ENCODE measurements around the gene LRSAM1. TPM values are rescaled to one million over a fixed set of nuclear protein-coding genes. Genes with fewer than 3 reads are reported as not detected.

The LRSAM1 gene
- total and polyA plus RNA-seq, 2 of the 8 experiments (the other 6 are each of a cell fraction or from before 2014, with no cell fraction given), result 9.7 to 18.3 TPM

GRCh38 chr9:127474592-127474991 is 23.3 kb downstream of the LRSAM1 start (continued):
- TF ChIP-seq CHD7 (IDR thresholded peaks at IDR 0.05; ENCODE audit: insufficient replicate concordance, low read length) (no peak), SIX5 (IDR thresholded peaks at IDR 0.05; ENCODE audit: low read depth, low read length) (no peak), RAD21 (IDR thresholded peaks at IDR 0.05 in 1 of 2, conservative IDR thresholded peaks at IDR 0.05 in 1 of 2; ENCODE audit: low read depth in 2 of 2, low read length in 2 of 2) (no peak), POLR2A (IDR thresholded peaks at IDR 0.05; ENCODE audit: control extremely low read depth in 1 of 2, low read depth in 2 of 2, low read length in 2 of 2) (no peak), SIRT6 (IDR thresholded peaks at IDR 0.05; ENCODE audit: low read length) (no peak), EGR1 (IDR thresholded peaks at IDR 0.05; ENCODE audit: borderline replicate concordance, low read depth, low read length) (no peak), TEAD4 (IDR thresholded peaks at IDR 0.05; ENCODE audit: low read depth, low read length) (no peak), YY1 (IDR thresholded peaks at IDR 0.05; ENCODE audit: low read depth, low read length) (no peak), EZH2 (IDR thresholded peaks at IDR 0.05; ENCODE audit: low read depth, low read length, severe bottlenecking) (no peak), ATF3 (IDR thresholded peaks at IDR 0.05; ENCODE audit: insufficient read depth, low read depth, low read length) (no peak), SP4 (IDR thresholded peaks at IDR 0.05; ENCODE audit: low read length) (no peak), POLR2AphosphoS5 (IDR thresholded peaks at IDR 0.05; ENCODE audit: low read depth, low read length) (no peak), SRF (IDR thresholded peaks at IDR 0.05; ENCODE audit: low read depth, low read length) (no peak)

Measured in H1 (cell line).